Stimulated activated CD8-positive, alpha-beta memory T cell treated with anti-CD3 and anti-CD28 coated beads, Interleukin-2, amount 100 ng/mL, for 48 hours (primary cell): Measurements from ENCODE around the gene DTYMK.
"Not testable (repeated sequence)": the region's sequence is repeated elsewhere in the genome, so short reads cannot be mapped to it uniquely, and the experiment has no call there.

Source experiments
- DNase-seq, 2 donors: peaks; one replicate each; pipeline ENCODE4 v3.0.0-alpha.2; 2020; ENCODE audit warnings: low read depth in 2 of 2

The DTYMK gene

GRCh38 chr2:241672243-241673188 is 14.1 kb downstream of the DTYMK start:
- no peak for DNase-seq

GRCh38 chr2:241671457-241672240 is 15.0 kb downstream of the DTYMK start:
- DNase-seq, result no peak

GRCh38 chr2:241670333-241671110 is 16.1 kb downstream of the DTYMK start:
- no peak for DNase-seq

GRCh38 chr2:241668839-241669238 is 17.8 kb downstream of the DTYMK start:
- DNase-seq, result no peak

- no peak for DNase-seq
Measured at GRCh38 chr2:241668354-241668753, 18.3 kb downstream of the DTYMK start.

- no peak for DNase-seq
Measured at GRCh38 chr2:241666627-241667400, 19.8 kb downstream of the DTYMK start.

- no peak for DNase-seq
Measured at GRCh38 chr2:241665731-241666440, 20.7 kb downstream of the DTYMK start.

- not testable (repeated sequence) for DNase-seq
Measured at GRCh38 chr2:241662731-241663130, 23.9 kb downstream of the DTYMK start.

- no peak for DNase-seq
Measured at GRCh38 chr2:241660593-241661213, 25.9 kb downstream of the DTYMK start.

GRCh38 chr2:241659150-241659739 is 27.4 kb downstream of the DTYMK start:
- no peak for DNase-seq

- DNase-seq, result no peak
Measured at GRCh38 chr2:241658296-241658695, 28.3 kb downstream of the DTYMK start.

GRCh38 chr2:241657786-241658254 is 28.8 kb downstream of the DTYMK start:
- DNase-seq, result no peak

- no peak for DNase-seq
Measured at GRCh38 chr2:241656190-241656741, 30.3 kb downstream of the DTYMK start.

- DNase-seq, result no peak
Measured at GRCh38 chr2:241655516-241656189, 31.0 kb downstream of the DTYMK start.

- DNase-seq, result no peak
Measured at GRCh38 chr2:241654551-241654950, 32.1 kb downstream of the DTYMK start.

- no peak for DNase-seq
Measured at GRCh38 chr2:241653210-241653750, 33.3 kb downstream of the DTYMK start.

GRCh38 chr2:241652722-241653121 is 33.9 kb downstream of the DTYMK start:
- DNase-seq, result no peak

GRCh38 chr2:241652142-241652541 is 34.5 kb downstream of the DTYMK start:
- no peak for DNase-seq
